Endodermal cell (in vitro differentiated cells): ENCODE data around the gene AP1B1. TPM values are rescaled to one million over a fixed set of nuclear protein-coding genes. Genes with fewer than 3 reads are reported as not detected.

Experiments used
- DNase-seq: peaks from one replicate; pipeline ENCODE4 v3.0.0-alpha.2; 2017
- H3K27ac ChIP-seq: 2 replicates; pipeline ENCODE4 v1.5.1; 2013; ENCODE audit warnings: mild to moderate bottlenecking, low read depth, low read length, moderate library complexity
- H3K27me3 ChIP-seq: 2 replicates; pipeline ENCODE4 v1.6.1; 2013; ENCODE audit warnings: mild to moderate bottlenecking, low read length, moderate library complexity; ENCODE audit not compliant: insufficient read depth, control insufficient read depth, poor library complexity, severe bottlenecking
- H3K36me3 ChIP-seq: 2 replicates; pipeline ENCODE4 v1.7.0; 2013; ENCODE audit warnings: mild to moderate bottlenecking, low read length, moderate library complexity; ENCODE audit not compliant: control insufficient read depth, insufficient read depth
- H3K4me1 ChIP-seq: one replicate; pipeline ENCODE4 v1.7.0; 2013; ENCODE audit warnings: low read length; ENCODE audit not compliant: control insufficient read depth, insufficient read depth
- H3K4me3 ChIP-seq: 2 replicates; pipeline ENCODE4 v1.5.1; 2013; ENCODE audit warnings: mild to moderate bottlenecking, low read length, moderate library complexity
- H3K9ac ChIP-seq: 2 replicates; pipeline ENCODE4 v1.6.1; 2013; ENCODE audit warnings: mild to moderate bottlenecking, low read length, moderate library complexity; ENCODE audit not compliant: poor library complexity, severe bottlenecking; ENCODE audit errors: extremely low read depth
- H3K9me3 ChIP-seq: 2 replicates; pipeline ENCODE4 v1.6.1; 2013; ENCODE audit warnings: mild to moderate bottlenecking, low read length, moderate library complexity; ENCODE audit not compliant: control insufficient read depth
- H3K27ac Mint-ChIP-seq: 2 replicates; pipeline ENCODE4 v1.8.0; 2020; ENCODE audit warnings: mixed read lengths
- H3K27me3 Mint-ChIP-seq: 2 replicates; pipeline ENCODE4 v1.8.0; 2021; ENCODE audit warnings: mild to moderate bottlenecking, mixed read lengths; ENCODE audit not compliant: insufficient read depth
- H3K36me3 Mint-ChIP-seq: 2 replicates; pipeline ENCODE4 v1.8.0; 2020; ENCODE audit warnings: low read depth, mixed read lengths
- H3K4me1 Mint-ChIP-seq: 2 replicates; pipeline ENCODE4 v1.8.0; 2020; ENCODE audit warnings: mixed read lengths
- H3K4me3 Mint-ChIP-seq: 2 replicates; pipeline ENCODE4 v1.8.0; 2020; ENCODE audit warnings: mild to moderate bottlenecking, moderate library complexity, mixed read lengths
- H3K9me3 Mint-ChIP-seq: 2 replicates; pipeline ENCODE4 v1.8.0; 2020; ENCODE audit warnings: mild to moderate bottlenecking, mixed read lengths
- CTCF ChIP-seq: fragments of 200-600 bp; sonication (generic); conservative IDR thresholded peaks from 2 replicates; pipeline ENCODE4 v1.5.0; 2021; ENCODE audit warnings: antibody characterized with exemption, mild to moderate bottlenecking
- WGBS, 2 experiments: methylation state at CpG; one replicate each; pipeline versions ENCODE4 v1.1.5 to v1.1.7; 2013; ENCODE audit warnings: missing lambda C conversion rate in 2 of 2, mixed read lengths in 1 of 2; ENCODE audit not compliant: insufficient coverage in 1 of 2, insufficient read length in 1 of 2; 5-methylcytosine and 5-hydroxymethylcytosine counted together
- total RNA-seq, 2 donors: library from RNA; stranded (reverse); fragmentation: NEBNext Ultra II Directional in 1 of 2; extraction: Animal tissue kit (Norgen Biotek cat#: 25700) in 1 of 2; gene quantifications; 2 replicates in 1 of 2; 3 replicates in 1 of 2; pipeline ENCODE4 v1.2.1, GENCODE V29; 2021

The AP1B1 gene
- total RNA-seq, 2 donors from 2014 or later = 64.9 to 76.6 TPM

GRCh38 chr22:29316141-29316828 is 72.1 kb downstream of the AP1B1 start:
- Histone ChIP-seq H3K4me3 (no peak overlapping the region), H3K36me3 (no peaks in the 10 kb centered on the region), H3K27me3 (peaks cover 38% of the 10 kb centered on the region), H3K9me3 (no peaks in the 10 kb centered on the region), H3K4me1 (no peaks in the 10 kb centered on the region), H3K27ac (no peak overlapping the region), H3K9ac (no peak overlapping the region)
- Mint-ChIP-seq H3K27me3 (peaks cover 47% of the 10 kb centered on the region), H3K4me3 (peak overlapping the region; percentile 37), H3K27ac (no peak overlapping the region), H3K9me3 (peaks cover 10% of the 10 kb centered on the region), H3K4me1 (peaks cover 9% of the 10 kb centered on the region), H3K36me3 (peaks cover 11% of the 10 kb centered on the region)
- TF ChIP-seq CTCF = no peak
- DNase-seq = no peak
- 80 to 81% methylated on average over 12 to 18 of the region's 18 CpGs for WGBS, 2 experiments

GRCh38 chr22:29315286-29316140 is 72.9 kb downstream of the AP1B1 start, which contains the start of gene RASL10A:
RASL10A (minus strand) TSS chr22:29315697; CDS start chr22:29315246, 451 bp downstream.
- TF ChIP-seq CTCF = no peak
- H3K4me3 ChIP-seq = peak within 1 kb of the TSS; percentile 55
- H3K9ac ChIP-seq = peak within 1 kb of the TSS; percentile 23
- H3K9me3 ChIP-seq = no peaks in the 10 kb centered on the region
- WGBS, 2 experiments = 7 to 17% methylated on average over 29 to 99 of the region's 103 CpGs
- H3K9me3 Mint-ChIP-seq = peaks cover 10% of the 10 kb centered on the region
- no peak within 1 kb of the TSS for H3K27ac ChIP-seq
- H3K27me3 ChIP-seq = peaks cover 38% of the 10 kb centered on the region
- peak within 1 kb of the TSS; percentile 49 for H3K4me3 Mint-ChIP-seq
- no peaks in the 10 kb centered on the region for H3K4me1 ChIP-seq
- H3K4me1 Mint-ChIP-seq = peaks cover 9% of the 10 kb centered on the region
- H3K27me3 Mint-ChIP-seq = peaks cover 47% of the 10 kb centered on the region
- DNase-seq = peak; percentile 76
- peaks cover 11% of the 10 kb centered on the region for H3K36me3 Mint-ChIP-seq
- H3K27ac Mint-ChIP-seq = no peak within 1 kb of the TSS
- H3K36me3 ChIP-seq = no peaks in the 10 kb centered on the region

DNA sequence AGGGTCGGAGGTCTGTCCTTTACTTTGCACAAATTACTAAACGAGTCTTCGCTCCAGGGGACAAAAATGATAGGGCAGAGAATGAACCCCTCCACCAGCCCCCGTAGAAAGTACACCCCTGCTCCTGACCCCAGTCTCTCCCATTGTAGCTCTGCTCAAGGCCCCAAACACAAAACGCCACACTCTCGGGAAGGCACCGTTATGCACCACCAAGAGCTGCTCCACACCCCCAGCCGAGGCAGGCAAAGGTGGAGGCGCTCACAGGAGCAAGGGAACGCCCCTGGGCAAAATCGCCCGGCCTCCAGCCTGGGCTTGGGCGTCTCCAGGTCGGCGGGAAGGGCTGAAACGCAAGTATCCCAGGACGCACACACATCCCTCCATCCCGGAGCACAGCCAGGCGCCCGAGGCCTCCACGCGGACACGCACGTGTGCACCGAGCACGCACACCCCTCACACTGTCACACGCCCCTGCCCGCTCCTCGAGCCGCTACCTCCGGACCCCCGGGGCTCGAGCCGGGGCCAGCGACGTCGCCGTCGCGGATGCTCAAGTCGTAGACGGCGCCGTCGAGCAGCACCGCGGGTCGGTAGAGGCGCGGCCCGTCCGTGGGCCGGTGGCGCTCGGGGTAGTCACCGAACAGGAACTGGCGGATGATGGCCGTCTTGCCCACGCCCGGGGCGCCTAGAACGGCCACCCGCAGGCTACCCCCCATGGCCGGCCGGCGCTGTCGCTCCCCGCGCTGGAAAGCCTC is 73.7 kb downstream of the AP1B1 start:
- Histone ChIP-seq H3K4me3 (peak overlapping the region; percentile 55), H3K9me3 (no peaks in the 10 kb centered on the region), H3K4me1 (no peaks in the 10 kb centered on the region), H3K9ac (peak overlapping the region; percentile 23), H3K27ac (no peak overlapping the region), H3K27me3 (peaks cover 38% of the 10 kb centered on the region), H3K36me3 (no peaks in the 10 kb centered on the region)
- peak overlapping the region; percentile 49 for H3K4me3 Mint-ChIP-seq
- peaks cover 47% of the 10 kb centered on the region for H3K27me3 Mint-ChIP-seq
- peaks cover 11% of the 10 kb centered on the region for H3K36me3 Mint-ChIP-seq
- no peak overlapping the region for H3K27ac Mint-ChIP-seq
- no peak for TF ChIP-seq CTCF
- peak; percentile 76 for DNase-seq
- WGBS, 2 experiments = 6 to 7% methylated on average over 14 to 69 of the region's 69 CpGs
- H3K4me1 Mint-ChIP-seq = peaks cover 9% of the 10 kb centered on the region
- peaks cover 10% of the 10 kb centered on the region for H3K9me3 Mint-ChIP-seq
